Kasumi-1 (cell line): ENCODE measurements around the gene TSC1.

Experiments used
- DNase-seq, 2 experiments: peaks; one replicate each; lab custom pipeline; 2025; lab: John Stamatoyannopoulos, UW

The TSC1 gene

DNA sequence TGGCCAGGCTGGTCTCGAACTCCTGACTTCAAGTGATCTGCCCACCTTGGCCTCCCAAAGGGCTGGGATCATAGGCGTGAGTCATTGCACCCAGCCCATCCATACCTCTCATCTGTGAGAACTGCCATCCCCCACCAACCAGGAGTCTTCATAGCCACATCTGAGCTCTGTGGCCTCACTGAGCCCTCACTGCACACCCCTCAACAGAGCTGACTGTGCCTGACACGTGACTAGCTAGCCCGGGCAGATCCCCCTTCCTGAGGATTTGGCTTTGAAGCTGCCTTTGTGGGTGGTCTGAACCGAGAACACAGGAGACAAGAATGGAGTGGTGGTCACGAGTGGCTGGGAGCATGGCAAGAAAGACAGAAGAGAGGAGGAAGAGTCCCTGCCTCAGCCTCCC, 81.9 kb downstream of the TSC1 start:
- DNase-seq = no peak

DNA sequence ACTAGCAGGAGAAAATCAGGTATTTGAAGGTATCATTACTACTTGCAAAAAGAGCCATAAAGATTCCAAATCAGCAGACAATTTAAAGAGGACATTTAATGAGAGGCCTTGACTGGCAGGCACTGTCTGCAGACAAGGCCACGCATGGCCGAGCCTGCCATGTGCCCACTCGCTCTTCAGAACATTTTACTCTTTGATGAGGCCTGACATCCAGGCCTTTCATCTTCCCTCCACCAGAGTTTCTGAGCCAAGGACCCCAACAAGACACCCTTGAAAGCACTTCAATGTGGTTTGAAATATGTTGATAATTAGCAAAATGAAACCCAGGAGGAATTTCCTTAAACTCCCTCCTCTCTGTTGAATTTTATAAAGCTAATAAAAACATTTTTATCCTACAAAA, 82.8 kb downstream of the TSC1 start:
- no peak for DNase-seq

DNA sequence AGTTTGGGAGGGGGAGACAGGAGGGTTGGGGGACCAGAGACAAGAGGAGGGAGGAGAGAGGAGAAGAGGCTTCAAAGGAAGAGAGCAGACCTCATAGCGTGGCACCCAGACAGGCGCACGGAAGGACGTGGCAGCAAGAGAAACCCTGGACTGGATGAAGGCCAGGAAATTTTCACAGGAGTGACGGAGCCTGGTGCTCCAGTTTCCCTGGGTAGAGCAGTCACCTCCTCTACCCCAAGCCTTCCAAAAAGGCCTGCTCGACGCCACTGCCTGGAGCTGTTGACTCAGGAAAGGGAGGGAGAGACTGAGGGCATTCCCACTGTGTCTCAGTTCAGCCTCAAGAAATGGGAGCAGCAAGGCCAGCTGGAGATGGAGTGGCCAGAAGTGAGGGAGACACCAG, 85.7 kb downstream of the TSC1 start:
- DNase-seq = no peak

DNA sequence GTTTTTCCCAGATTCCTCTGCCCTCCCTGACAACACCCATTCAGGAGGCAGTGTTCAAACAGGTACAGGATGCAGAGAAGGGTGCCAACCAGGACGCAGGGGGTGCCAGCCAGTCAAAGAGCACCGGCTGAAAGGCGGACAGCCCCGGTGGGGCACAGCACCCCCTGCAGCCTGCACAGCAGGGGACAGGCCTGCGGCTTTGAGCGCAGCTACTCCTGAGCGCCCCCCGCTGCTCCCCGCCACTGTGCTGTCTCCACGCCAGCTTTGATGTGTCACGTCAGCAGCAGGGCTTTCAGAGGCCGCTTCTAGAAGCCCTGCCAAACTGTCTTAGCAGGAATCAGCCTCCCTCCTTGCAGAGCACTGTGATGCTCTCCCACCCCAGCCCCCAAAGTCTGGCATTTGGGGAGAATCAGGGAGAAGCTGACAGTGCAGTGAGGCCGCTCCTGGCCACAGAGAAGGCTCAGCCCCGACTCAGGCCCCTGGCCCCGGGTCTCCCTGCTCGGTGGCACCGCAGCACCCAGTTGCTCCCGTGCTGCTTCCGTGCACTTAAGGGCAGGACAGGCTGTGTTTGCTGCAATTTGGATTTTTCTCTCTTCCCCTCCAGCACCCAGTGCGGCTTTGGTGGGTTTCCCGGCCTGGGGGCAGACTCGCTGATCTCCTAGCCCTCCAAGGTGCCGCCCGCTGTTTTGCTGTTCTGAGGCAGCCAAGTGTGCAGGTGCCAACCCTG, 86.6 kb downstream of the TSC1 start:
- DNase-seq = no peak

DNA sequence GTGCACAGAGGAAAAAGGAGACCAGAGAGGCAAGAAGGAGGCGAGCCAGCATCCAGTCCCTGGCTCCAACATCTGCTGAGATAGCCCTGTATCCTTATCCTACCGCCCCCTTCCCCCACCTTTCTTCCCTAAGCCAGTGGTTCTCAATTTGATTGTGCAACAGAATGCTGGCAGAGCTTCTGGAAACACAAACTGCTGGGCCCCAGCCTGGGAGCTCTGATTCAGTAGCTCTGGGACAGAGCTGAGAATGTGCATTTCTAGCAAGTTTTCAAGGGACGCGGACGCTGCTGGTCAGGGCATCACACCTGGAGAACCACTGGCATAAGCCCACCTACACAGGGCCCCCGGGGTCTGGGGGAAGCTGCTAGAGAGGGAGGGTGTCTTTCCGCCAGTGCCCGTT, 87.4 kb downstream of the TSC1 start:
- no peak for DNase-seq

DNA sequence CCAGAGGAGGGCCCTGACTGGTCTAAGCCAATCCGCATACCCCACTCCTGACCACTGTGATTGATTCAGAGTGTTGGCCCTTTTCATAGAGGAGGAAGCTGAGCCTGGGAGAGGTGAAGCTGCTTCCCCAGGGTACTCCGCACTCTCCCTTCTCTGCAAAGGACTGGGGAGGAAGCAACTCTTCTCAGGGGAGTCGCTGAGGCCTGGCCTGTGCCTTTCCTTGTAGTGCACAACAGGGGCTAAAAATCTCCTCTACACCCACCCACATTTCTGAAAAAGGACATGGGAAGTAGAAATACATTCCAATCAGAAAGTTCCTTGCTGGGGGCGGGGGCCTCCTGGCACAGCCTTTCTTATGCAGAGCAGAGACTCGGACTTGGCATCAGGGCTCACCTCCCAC, 88.5 kb downstream of the TSC1 start:
- no peak for DNase-seq

DNA sequence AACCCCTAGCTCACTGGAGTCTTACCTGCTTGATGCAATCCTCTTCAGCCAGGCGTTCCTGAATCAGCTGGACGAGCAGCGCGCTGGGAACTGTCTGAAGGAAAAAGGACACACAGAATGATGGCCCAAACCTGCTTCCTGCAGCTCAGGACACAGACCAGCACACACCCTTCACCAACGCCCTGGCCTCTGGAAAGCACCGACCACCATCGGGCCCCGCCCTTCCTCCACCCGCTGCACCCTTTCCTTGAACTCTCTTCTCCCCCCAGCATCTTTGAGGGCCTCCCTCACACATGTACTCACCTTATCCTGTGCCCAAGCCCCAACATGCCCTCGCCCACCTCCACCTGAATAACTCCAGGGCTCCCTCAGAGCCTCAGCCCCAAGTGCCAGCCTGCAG, 89.6 kb downstream of the TSC1 start:
- no peak for DNase-seq

DNA sequence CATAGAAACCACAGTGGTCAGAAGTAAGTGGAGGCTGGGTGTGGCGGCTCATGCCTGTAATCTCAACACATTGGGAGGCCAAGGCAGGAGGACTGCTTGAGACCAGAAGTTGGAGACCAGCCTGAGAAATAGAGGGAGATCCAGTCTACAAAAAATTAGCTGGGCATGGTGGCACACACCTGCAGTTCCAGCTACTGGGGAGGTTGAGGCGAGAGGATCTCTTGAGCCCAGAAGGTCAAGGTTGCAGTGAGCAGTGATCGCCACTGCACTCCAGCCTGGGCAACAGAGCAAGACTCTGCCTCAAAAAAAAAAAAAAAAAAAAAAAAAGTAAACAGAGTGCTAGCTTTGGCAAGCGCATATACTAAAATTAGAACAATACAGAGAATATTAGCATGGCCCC, 90.9 kb downstream of the TSC1 start:
- no peak for DNase-seq

DNA sequence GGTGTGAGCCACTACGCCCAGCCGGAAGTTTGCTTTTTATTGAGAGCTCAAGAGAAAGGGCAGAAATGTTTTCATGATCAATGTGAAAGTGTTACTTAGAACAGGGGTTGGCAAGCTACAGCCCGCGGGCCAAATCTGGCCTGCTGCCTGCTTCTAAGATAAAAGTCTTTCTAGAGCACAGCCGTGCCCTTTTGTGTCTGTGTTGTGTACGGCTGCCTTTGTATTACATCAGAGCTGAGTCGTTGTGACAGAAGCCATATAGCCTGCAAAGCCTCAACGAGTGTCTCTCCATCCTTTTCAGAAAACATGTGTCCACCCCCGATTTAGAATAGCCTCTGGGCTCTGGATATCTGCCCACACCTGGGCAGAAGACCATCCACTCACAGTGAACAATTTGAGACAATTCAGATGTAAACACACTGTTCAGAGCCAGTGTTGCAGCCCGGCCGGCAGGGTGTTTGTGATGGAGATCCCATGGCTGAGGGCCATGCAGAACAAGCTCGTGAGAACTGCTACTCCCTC, 95.2 kb downstream of the TSC1 start:
- DNase-seq = no peak

DNA sequence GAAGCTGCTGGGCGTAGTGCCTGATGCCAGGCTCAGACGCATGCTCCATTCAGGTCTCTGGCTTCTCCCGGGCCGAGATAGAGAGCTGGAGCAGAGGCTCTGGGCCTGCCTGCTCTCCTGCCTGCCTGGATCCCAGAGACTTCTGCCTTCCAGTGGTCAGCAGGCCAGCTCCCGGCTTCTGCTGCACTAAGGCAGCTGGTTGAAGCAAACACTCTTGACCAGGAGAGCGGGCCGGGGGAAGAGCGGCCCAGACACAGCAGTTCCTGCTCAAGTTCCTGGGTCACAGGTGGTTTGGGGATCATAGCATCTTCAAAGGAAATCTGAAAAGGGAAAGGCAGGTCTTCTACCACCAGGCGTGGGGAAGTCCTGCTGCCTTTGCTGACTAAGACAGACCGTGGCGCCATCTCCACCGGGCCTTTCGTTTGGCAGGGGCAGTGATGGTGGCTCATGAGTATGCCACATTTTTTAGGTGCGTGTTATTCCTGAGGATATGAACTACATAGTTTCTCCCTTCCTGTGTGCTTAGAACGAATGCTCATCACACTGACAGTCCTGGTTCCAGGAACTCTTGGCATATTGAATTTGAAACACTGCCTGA, 97.4 kb downstream of the TSC1 start:
- no peak for DNase-seq

DNA sequence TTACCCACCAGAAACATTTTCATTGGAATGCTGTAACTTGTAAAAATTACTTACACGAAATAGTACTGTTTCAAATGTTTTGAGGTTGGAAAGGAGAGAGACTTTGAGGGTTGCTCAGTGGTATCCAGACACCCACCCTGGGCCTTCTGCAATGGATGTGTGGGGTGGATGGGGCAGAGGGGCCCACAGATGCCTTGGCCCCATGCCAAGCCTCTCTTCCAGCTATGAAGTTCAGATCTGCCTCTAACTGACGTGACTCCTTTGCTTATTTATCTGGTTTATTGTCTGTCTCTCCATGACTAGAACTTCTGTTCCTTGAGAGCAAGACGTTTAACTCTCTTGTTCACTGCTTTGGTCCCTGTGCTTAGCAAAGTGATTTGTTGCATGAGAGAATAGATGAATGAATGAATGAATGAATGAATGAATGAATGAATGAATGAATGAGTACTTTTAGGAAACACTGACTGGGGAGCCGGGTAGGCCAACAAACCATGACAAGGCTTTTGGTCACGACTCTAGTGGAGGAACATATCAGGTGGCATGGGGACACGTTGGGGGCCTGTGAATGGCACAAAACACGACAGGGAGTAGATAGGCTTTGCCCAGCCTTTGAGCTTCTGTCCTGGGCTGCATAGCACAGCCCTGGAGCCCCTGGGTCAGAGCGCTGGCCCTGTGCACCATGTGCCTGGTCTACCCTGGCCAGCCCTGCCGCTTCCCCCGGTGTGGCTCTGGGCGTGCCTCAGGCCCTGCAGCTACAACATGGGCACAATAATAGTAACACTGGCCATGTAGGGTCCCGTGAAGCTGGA, 98.1 kb downstream of the TSC1 start:
- DNase-seq = no peak

DNA sequence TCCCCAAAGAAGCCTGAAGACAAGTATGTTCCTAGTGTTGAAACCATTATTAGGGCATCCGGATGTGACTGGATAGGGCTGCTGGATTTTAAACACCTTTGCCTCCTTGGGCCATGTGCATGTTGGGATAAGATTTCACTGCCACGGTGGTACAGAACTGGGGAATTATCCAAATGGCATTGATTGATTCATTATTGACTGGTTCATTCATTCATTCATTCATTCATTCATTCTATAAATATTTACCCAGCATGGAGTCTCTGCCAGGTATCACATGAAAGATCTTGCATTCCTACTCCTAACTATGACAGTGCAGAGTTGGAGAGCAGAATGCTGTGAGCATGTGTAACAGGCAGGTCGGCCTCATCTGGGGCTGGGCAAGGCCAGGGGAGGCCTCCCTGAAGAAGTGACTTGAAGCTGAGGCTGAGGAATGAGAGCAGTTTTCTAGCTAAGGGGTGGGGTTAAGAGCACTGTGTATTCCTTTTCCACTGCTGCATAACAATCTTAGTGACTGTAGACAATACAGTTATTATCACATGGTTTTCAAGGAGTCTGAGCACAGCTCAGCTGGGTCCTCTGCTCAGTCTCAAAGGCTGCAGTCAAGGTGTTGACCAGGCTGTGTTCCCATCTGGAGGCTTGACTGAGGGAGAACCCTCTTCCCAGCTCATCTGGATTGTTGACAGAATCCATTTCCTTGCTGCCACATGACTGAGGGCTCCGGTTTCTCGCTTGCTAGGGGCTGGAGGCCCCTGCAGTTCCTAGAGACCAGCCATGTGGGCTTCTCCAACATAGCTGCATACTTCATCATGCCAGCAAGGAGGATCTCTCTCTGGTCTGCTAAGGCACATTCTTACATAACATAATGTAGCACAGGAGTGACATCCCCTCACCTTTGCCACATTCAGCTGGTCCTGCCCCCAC, 102.0 kb downstream of the TSC1 start:
- DNase-seq = no peak
